ENCODE results near the gene CYSTM1.

DNA sequence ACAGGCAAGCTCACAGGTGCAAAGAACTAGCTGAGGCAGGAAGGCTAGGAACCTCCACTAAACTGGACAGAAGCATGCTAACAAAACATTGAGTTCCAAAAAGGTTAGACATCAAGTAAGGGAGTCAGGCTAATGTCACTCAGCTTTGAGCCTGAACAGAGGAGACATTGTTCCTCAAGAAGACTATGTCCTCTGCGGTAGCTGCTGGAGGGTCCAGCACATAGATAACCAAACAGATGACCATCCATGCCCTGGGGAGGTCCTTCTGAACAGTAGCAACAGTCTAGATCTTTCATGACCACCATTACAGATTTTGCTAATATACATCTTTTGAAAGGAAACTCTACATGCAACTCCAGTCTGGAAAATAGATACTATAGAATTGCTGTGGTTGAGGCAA, 57.7 kb downstream of the CYSTM1 start:
- no peak for TF ChIP-seq POLR2A (IDR thresholded peaks at IDR 0.05)
- TF ChIP-seq, protein P1, sequence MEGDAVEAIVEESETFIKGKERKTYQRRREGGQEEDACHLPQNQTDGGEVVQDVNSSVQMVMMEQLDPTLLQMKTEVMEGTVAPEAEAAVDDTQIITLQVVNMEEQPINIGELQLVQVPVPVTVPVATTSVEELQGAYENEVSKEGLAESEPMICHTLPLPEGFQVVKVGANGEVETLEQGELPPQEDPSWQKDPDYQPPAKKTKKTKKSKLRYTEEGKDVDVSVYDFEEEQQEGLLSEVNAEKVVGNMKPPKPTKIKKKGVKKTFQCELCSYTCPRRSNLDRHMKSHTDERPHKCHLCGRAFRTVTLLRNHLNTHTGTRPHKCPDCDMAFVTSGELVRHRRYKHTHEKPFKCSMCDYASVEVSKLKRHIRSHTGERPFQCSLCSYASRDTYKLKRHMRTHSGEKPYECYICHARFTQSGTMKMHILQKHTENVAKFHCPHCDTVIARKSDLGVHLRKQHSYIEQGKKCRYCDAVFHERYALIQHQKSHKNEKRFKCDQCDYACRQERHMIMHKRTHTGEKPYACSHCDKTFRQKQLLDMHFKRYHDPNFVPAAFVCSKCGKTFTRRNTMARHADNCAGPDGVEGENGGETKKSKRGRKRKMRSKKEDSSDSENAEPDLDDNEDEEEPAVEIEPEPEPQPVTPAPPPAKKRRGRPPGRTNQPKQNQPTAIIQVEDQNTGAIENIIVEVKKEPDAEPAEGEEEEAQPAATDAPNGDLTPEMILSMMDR (IDR thresholded peaks at IDR 0.05): no peak

Data from body of pancreas (tissue), 4 donors.